Measurements from ENCODE around the gene TNNT2. TPM values are rescaled to one million over a fixed set of nuclear protein-coding genes. Genes with fewer than 3 reads are reported as not detected.

The TNNT2 gene
- total and polyA plus RNA-seq, 2 of the 13 experiments (the other 11 are each of a cell fraction or from before 2014, with no cell fraction given): 0.20 to 0.63 TPM

DNA sequence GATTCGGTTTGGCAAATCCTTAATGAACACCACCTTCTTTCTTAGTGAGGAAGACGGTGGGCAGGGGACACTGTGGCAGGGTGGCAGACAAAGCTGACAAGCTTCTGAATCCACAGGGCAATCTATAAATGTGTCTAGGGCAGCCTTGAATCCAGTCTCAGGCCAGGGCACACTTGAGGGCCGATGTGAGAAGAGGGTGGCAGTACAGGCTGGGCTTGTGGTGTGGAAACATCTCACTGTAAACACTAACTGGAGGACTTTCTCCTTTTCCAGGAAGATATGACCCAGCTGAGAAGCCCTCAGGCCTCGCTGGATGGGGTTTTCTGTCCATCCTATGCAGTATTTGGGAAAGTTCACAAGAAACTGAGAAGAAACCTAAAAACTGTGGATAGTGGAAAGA is 47.7 kb downstream of the TNNT2 start (continued):
- TF ChIP-seq, protein P1, sequence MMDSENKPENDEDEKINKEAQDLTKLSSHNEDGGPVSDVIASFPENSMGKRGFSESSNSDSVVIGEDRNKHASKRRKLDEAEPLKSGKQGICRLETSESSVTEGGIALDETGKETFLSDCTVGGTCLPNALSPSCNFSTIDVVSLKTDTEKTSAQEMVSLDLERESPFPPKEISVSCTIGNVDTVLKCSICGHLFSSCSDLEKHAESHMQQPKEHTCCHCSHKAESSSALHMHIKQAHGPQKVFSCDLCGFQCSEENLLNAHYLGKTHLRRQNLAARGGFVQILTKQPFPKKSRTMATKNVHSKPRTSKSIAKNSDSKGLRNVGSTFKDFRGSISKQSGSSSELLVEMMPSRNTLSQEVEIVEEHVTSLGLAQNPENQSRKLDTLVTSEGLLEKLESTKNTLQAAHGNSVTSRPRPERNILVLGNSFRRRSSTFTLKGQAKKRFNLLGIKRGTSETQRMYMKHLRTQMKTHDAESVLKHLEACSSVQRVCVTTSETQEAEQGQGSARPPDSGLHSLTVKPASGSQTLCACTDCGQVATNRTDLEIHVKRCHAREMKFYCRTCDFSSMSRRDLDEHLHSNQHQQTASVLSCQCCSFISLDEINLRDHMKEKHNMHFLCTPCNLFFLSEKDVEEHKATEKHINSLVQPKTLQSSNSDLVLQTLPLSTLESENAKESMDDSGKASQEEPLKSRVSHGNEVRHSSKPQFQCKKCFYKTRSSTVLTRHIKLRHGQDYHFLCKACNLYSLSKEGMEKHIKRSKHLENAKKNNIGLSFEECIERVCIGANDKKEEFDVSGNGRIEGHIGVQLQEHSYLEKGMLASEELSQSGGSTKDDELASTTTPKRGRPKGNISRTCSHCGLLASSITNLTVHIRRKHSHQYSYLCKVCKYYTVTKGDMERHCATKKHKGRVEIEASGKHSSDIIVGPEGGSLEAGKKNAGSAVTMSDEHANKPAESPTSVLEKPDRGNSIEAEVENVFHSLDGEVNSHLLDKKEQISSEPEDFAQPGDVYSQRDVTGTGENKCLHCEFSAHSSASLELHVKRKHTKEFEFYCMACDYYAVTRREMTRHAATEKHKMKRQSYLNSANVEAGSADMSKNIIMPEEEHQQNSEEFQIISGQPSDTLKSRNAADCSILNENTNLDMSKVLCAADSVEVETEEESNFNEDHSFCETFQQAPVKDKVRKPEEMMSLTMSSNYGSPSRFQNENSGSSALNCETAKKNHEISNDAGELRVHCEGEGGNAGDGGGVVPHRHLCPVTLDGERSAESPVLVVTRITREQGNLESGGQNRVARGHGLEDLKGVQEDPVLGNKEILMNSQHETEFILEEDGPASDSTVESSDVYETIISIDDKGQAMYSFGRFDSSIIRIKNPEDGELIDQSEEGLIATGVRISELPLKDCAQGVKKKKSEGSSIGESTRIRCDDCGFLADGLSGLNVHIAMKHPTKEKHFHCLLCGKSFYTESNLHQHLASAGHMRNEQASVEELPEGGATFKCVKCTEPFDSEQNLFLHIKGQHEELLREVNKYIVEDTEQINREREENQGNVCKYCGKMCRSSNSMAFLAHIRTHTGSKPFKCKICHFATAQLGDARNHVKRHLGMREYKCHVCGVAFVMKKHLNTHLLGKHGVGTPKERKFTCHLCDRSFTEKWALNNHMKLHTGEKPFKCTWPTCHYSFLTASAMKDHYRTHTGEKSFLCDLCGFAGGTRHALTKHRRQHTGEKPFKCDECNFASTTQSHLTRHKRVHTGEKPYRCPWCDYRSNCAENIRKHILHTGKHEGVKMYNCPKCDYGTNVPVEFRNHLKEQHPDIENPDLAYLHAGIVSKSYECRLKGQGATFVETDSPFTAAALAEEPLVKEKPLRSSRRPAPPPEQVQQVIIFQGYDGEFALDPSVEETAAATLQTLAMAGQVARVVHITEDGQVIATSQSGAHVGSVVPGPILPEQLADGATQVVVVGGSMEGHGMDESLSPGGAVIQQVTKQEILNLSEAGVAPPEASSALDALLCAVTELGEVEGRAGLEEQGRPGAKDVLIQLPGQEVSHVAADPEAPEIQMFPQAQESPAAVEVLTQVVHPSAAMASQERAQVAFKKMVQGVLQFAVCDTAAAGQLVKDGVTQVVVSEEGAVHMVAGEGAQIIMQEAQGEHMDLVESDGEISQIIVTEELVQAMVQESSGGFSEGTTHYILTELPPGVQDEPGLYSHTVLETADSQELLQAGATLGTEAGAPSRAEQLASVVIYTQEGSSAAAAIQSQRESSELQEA (CRISPR knock-in tag; IDR thresholded peaks at IDR 0.05; ENCODE audit: not compliant biosample characterization): no peak
- TF ChIP-seq SP2 (CRISPR knock-in tag; IDR thresholded peaks at IDR 0.05) (no peak), TCF7 (IDR thresholded peaks at IDR 0.05; ENCODE audit: low read depth) (no peak), ZNF543 (CRISPR knock-in tag; IDR thresholded peaks at IDR 0.05) (no peak), FOSL1 (CRISPR knock-in tag; IDR thresholded peaks at IDR 0.05; ENCODE audit: borderline replicate concordance) (no peak), HNRNPUL1 (IDR thresholded peaks at IDR 0.05; ENCODE audit: low read depth, low read length) (no peak), AHR (CRISPR knock-in tag; IDR thresholded peaks at IDR 0.05) (no peak), SNRNP70 (IDR thresholded peaks at IDR 0.05; ENCODE audit: low read depth, low read length) (no peak), ZSCAN29 (CRISPR knock-in tag; conservative IDR thresholded peaks at IDR 0.05) (no peak)
- TF ChIP-seq, protein P2, sequence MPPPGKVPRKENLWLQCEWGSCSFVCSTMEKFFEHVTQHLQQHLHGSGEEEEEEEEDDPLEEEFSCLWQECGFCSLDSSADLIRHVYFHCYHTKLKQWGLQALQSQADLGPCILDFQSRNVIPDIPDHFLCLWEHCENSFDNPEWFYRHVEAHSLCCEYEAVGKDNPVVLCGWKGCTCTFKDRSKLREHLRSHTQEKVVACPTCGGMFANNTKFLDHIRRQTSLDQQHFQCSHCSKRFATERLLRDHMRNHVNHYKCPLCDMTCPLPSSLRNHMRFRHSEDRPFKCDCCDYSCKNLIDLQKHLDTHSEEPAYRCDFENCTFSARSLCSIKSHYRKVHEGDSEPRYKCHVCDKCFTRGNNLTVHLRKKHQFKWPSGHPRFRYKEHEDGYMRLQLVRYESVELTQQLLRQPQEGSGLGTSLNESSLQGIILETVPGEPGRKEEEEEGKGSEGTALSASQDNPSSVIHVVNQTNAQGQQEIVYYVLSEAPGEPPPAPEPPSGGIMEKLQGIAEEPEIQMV (CRISPR knock-in tag; IDR thresholded peaks at IDR 0.05; ENCODE audit: low read depth): no peak
- TF ChIP-seq, protein P3, sequence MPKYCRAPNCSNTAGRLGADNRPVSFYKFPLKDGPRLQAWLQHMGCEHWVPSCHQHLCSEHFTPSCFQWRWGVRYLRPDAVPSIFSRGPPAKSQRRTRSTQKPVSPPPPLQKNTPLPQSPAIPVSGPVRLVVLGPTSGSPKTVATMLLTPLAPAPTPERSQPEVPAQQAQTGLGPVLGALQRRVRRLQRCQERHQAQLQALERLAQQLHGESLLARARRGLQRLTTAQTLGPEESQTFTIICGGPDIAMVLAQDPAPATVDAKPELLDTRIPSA (CRISPR knock-in tag; IDR thresholded peaks at IDR 0.05; ENCODE audit: borderline replicate concordance): no peak
- TF ChIP-seq, protein P4, sequence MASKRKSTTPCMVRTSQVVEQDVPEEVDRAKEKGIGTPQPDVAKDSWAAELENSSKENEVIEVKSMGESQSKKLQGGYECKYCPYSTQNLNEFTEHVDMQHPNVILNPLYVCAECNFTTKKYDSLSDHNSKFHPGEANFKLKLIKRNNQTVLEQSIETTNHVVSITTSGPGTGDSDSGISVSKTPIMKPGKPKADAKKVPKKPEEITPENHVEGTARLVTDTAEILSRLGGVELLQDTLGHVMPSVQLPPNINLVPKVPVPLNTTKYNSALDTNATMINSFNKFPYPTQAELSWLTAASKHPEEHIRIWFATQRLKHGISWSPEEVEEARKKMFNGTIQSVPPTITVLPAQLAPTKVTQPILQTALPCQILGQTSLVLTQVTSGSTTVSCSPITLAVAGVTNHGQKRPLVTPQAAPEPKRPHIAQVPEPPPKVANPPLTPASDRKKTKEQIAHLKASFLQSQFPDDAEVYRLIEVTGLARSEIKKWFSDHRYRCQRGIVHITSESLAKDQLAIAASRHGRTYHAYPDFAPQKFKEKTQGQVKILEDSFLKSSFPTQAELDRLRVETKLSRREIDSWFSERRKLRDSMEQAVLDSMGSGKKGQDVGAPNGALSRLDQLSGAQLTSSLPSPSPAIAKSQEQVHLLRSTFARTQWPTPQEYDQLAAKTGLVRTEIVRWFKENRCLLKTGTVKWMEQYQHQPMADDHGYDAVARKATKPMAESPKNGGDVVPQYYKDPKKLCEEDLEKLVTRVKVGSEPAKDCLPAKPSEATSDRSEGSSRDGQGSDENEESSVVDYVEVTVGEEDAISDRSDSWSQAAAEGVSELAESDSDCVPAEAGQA (IDR thresholded peaks at IDR 0.05; ENCODE audit: low read depth): no peak
- TF ChIP-seq, protein P4 (CRISPR knock-in tag; IDR thresholded peaks at IDR 0.05; ENCODE audit: borderline replicate concordance): no peak
